GM23248 (cell line): Measurements from ENCODE around the gene TKTL2. TPM values are rescaled to one million over a fixed set of nuclear protein-coding genes. Genes with fewer than 3 reads are reported as not detected.
A peak's percentile ranks its signal among the peaks of the same experiment; 100 is the strongest.

ENCODE experiments used
- DNase-seq: peaks from one replicate; pipeline ENCODE4 v3.0.0-alpha.2; 2015
- H2AFZ ChIP-seq: fragments of 200-600 bp; sonication (generic); 2 replicates; pipeline ENCODE4 v1.6.1; 2016; ENCODE audit warnings: antibody characterized with exemption
- H3F3A ChIP-seq: fragments of 200-600 bp; sonication (generic); 2 replicates; pipeline ENCODE4 v1.6.1; 2016; ENCODE audit warnings: mild to moderate bottlenecking, antibody characterized with exemption, mixed run types; ENCODE audit not compliant: insufficient read depth
- H3K27ac ChIP-seq: fragments of 200-600 bp; sonication (generic); 2 replicates; pipeline ENCODE4 v1.5.1; 2016; ENCODE audit warnings: mild to moderate bottlenecking
- H3K27me3 ChIP-seq: fragments of 200-600 bp; sonication (generic); replicated peaks from 2 replicates; pipeline ENCODE4 v1.6.1; 2016; ENCODE audit warnings: mild to moderate bottlenecking; ENCODE audit not compliant: insufficient read depth
- H3K36me3 ChIP-seq: fragments of 200-600 bp; sonication (generic); 2 replicates; pipeline ENCODE4 v1.6.1; 2016; ENCODE audit warnings: low read depth, mild to moderate bottlenecking
- H3K4me1 ChIP-seq: fragments of 200-600 bp; sonication (generic); 2 replicates; pipeline ENCODE4 v1.6.1; 2016; ENCODE audit warnings: mild to moderate bottlenecking; ENCODE audit not compliant: insufficient read depth
- H3K4me2 ChIP-seq: fragments of 200-600 bp; sonication (generic); one replicate; pipeline ENCODE4 v1.6.1; 2016; ENCODE audit warnings: mild to moderate bottlenecking; ENCODE audit not compliant: unreplicated experiment
- H3K4me3 ChIP-seq: fragments of 200-600 bp; sonication (generic); 2 replicates; pipeline ENCODE4 v1.5.1; 2016; ENCODE audit warnings: mild to moderate bottlenecking
- H3K79me2 ChIP-seq: fragments of 200-600 bp; sonication (generic); 2 replicates; pipeline ENCODE4 v1.6.1; 2016; ENCODE audit warnings: mild to moderate bottlenecking; ENCODE audit not compliant: insufficient read depth
- H3K9ac ChIP-seq: fragments of 200-600 bp; sonication (generic); 2 replicates; pipeline ENCODE4 v1.6.1; 2016; ENCODE audit warnings: mild to moderate bottlenecking
- H3K9me2 ChIP-seq: fragments of 200-600 bp; sonication (generic); 2 replicates; pipeline ENCODE4 v1.6.1; 2016; ENCODE audit warnings: mixed run types, mild to moderate bottlenecking, moderate library complexity; ENCODE audit not compliant: insufficient read depth
- H3K9me3 ChIP-seq: fragments of 200-600 bp; sonication (generic); one replicate; pipeline ENCODE4 v1.6.1; 2017; ENCODE audit warnings: low read depth
- H4K20me1 ChIP-seq: fragments of 200-600 bp; sonication (generic); 2 replicates; pipeline ENCODE4 v1.6.0; 2016; ENCODE audit not compliant: insufficient read depth
- EZH2 ChIP-seq: fragments of 200-600 bp; sonication (generic); IDR thresholded peaks from 2 replicates; pipeline ENCODE4 v1.6.1; 2018; ENCODE audit warnings: antibody characterized with exemption, mild to moderate bottlenecking; ENCODE audit not compliant: insufficient read depth, poor library complexity, severe bottlenecking
- EZH2phosphoT487 ChIP-seq: fragments of 200-600 bp; sonication (generic); IDR thresholded peaks from 2 replicates; pipeline ENCODE4 v1.6.1; 2018; ENCODE audit warnings: antibody characterized with exemption, moderate library complexity, mild to moderate bottlenecking, low read depth; ENCODE audit not compliant: insufficient read depth
- WGBS, 2 experiments: methylation state at CpG; one replicate each; pipeline ENCODE4 v1.1.6; 2015 to 2017; ENCODE audit warnings: low lambda C conversion rate in 2 of 2, low coverage in 1 of 2; ENCODE audit errors: missing lambda C conversion rate in 2 of 2; 5-methylcytosine and 5-hydroxymethylcytosine counted together
- in situ Hi-C: fragments of 300-500 bp; cut with MboI; formaldehyde crosslinking; loops from 2 replicates; pipeline ENCODE4 v1.15.0; 2020
- polyA plus RNA-seq: library from polyadenylated mRNA; unstranded; fragments of >200 nt; fragmentation: Nextera tagmentation; extraction: Ambion mirVana; gene quantifications from 2 replicates; pipeline ENCODE4 v1.2.1, GENCODE V29; 2016
- total RNA-seq: library from RNA; depleted of rRNA; stranded (reverse); fragments of >200 nt; shearing (Covaris generic); gene quantifications from 2 replicates; pipeline ENCODE4 v1.2.3, GENCODE V29; 2014

Gene TKTL2
- total and polyA plus RNA-seq, 2 experiments from 2014 or later = not detected

GRCh38 chr4:163486321-163486720 is 12.8 kb upstream of the TKTL2 start:
- Histone ChIP-seq H3K9me2 (no peaks in the 10 kb centered on the region), H3K36me3 (no peaks in the 10 kb centered on the region), H3K9ac (no peak overlapping the region), H3K4me2 (no peak overlapping the region), H3K79me2 (no peaks in the 10 kb centered on the region), H3K9me3 (no peaks in the 10 kb centered on the region), H3K27ac (no peak overlapping the region), H3K27me3 (peaks cover 5% of the 10 kb centered on the region; the same call in 1 of the 2 replicates), H3K4me3 (no peak overlapping the region), H3F3A (no peaks in the 10 kb centered on the region), H3K4me1 (no peaks in the 10 kb centered on the region), H2AFZ (no peak overlapping the region), H4K20me1 (no peaks in the 10 kb centered on the region)
- TF ChIP-seq EZH2phosphoT487 (no peak), EZH2 (no peak)
- WGBS, 2 experiments = 18 to 33% methylated on average over 1 of the region's 1 CpG
- in situ Hi-C loops = no loop called here
- no peak for DNase-seq

- H3K9me2 ChIP-seq = no peaks in the 10 kb centered on the region
- DNase-seq = no peak
- no peak overlapping the region for H3K4me2 ChIP-seq
- in situ Hi-C loops = no loop called here
- H3K27ac ChIP-seq = no peak overlapping the region
- no peaks in the 10 kb centered on the region for H4K20me1 ChIP-seq
- H3K4me1 ChIP-seq = no peaks in the 10 kb centered on the region
- H3K9me3 ChIP-seq = no peaks in the 10 kb centered on the region
- no peaks in the 10 kb centered on the region for H3F3A ChIP-seq
- no peak overlapping the region for H2AFZ ChIP-seq
- H3K9ac ChIP-seq = no peak overlapping the region
- no peak overlapping the region for H3K4me3 ChIP-seq
- TF ChIP-seq EZH2phosphoT487 = no peak
- no peak for TF ChIP-seq EZH2
- H3K79me2 ChIP-seq = no peaks in the 10 kb centered on the region
- WGBS, 2 experiments = 20 to 38% methylated on average over 2 of the region's 2 CpGs
- peaks cover 5% of the 10 kb centered on the region; the same call in 1 of the 2 replicates for H3K27me3 ChIP-seq
- no peaks in the 10 kb centered on the region for H3K36me3 ChIP-seq
Measured at GRCh38 chr4:163485589-163485988, 12.0 kb upstream of the TKTL2 start.

DNA sequence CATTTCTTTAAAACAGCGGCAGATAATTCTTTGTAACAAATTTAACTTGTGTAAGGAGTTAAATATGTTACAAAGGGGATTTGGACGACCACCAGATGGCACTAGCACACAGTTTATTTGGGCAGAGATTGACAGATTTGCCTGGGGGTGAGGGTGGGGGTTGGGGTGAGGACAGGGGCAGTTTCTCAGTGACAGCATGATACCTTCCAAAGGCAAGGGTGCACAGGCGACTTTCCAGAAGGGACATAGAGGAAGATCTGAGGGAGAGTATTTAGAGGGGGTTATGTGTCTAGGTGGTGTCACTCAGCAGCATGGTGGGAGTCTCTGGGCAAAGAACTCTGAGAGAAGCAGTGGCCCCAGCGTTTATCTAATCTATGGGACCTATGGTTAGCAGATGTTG is 11.4 kb upstream of the TKTL2 start:
- in situ Hi-C loops = no loop called here
- DNase-seq = peak; percentile 47

GRCh38 chr4:163482190-163482589 is 8.6 kb upstream of the TKTL2 start:
- in situ Hi-C loops = no loop called here
- no peak overlapping the region for H3K4me3 ChIP-seq
- H3K27me3 ChIP-seq = peaks cover 5% of the 10 kb centered on the region; the same call in 1 of the 2 replicates
- TF ChIP-seq EZH2phosphoT487 = no peak
- no peak for TF ChIP-seq EZH2
- no peaks in the 10 kb centered on the region for H3K79me2 ChIP-seq
- H3K36me3 ChIP-seq = no peaks in the 10 kb centered on the region
- H2AFZ ChIP-seq = no peak overlapping the region
- no peaks in the 10 kb centered on the region for H3K9me2 ChIP-seq
- H3K9me3 ChIP-seq = no peaks in the 10 kb centered on the region
- no peak overlapping the region for H3K9ac ChIP-seq
- H4K20me1 ChIP-seq = no peaks in the 10 kb centered on the region
- no peak overlapping the region for H3K4me2 ChIP-seq
- H3K27ac ChIP-seq = no peak overlapping the region
- H3K4me1 ChIP-seq = no peaks in the 10 kb centered on the region
- no peak for DNase-seq
- H3F3A ChIP-seq = no peaks in the 10 kb centered on the region
- WGBS, 2 experiments = 0 to 5% methylated on average over 1 of the region's 1 CpG

More for the DNA sequence above, 11.4 kb upstream of the TKTL2 start:
- Histone ChIP-seq H3F3A (no peaks in the 10 kb centered on the region), H3K4me3 (no peak overlapping the region), H3K79me2 (no peaks in the 10 kb centered on the region), H3K27ac (no peak overlapping the region), H3K36me3 (no peaks in the 10 kb centered on the region), H2AFZ (no peak overlapping the region), H3K9ac (no peak overlapping the region), H3K27me3 (peaks cover 5% of the 10 kb centered on the region; the same call in 1 of the 2 replicates), H3K9me2 (no peaks in the 10 kb centered on the region), H3K4me2 (no peak overlapping the region), H3K9me3 (no peaks in the 10 kb centered on the region), H4K20me1 (no peaks in the 10 kb centered on the region), H3K4me1 (no peaks in the 10 kb centered on the region)
- 0 to 4% methylated on average over 3 to 4 of the region's 4 CpGs for WGBS, 2 experiments
- no peak for TF ChIP-seq EZH2phosphoT487
- no peak for TF ChIP-seq EZH2
